GM23248 (cell line): ENCODE measurements around the gene KRTAP16-1. TPM values are rescaled to one million over a fixed set of nuclear protein-coding genes. Genes with fewer than 3 reads are reported as not detected.

Experiments
- DNase-seq: peaks from one replicate; pipeline ENCODE4 v3.0.0-alpha.2; 2015
- H2AFZ ChIP-seq: fragments of 200-600 bp; sonication (generic); 2 replicates; pipeline ENCODE4 v1.6.1; 2016; ENCODE audit warnings: antibody characterized with exemption
- H3F3A ChIP-seq: fragments of 200-600 bp; sonication (generic); 2 replicates; pipeline ENCODE4 v1.6.1; 2016; ENCODE audit warnings: mild to moderate bottlenecking, antibody characterized with exemption, mixed run types; ENCODE audit not compliant: insufficient read depth
- H3K27ac ChIP-seq: fragments of 200-600 bp; sonication (generic); 2 replicates; pipeline ENCODE4 v1.5.1; 2016; ENCODE audit warnings: mild to moderate bottlenecking
- H3K27me3 ChIP-seq: fragments of 200-600 bp; sonication (generic); replicated peaks from 2 replicates; pipeline ENCODE4 v1.6.1; 2016; ENCODE audit warnings: mild to moderate bottlenecking; ENCODE audit not compliant: insufficient read depth
- H3K36me3 ChIP-seq: fragments of 200-600 bp; sonication (generic); 2 replicates; pipeline ENCODE4 v1.6.1; 2016; ENCODE audit warnings: low read depth, mild to moderate bottlenecking
- H3K4me1 ChIP-seq: fragments of 200-600 bp; sonication (generic); 2 replicates; pipeline ENCODE4 v1.6.1; 2016; ENCODE audit warnings: mild to moderate bottlenecking; ENCODE audit not compliant: insufficient read depth
- H3K4me2 ChIP-seq: fragments of 200-600 bp; sonication (generic); one replicate; pipeline ENCODE4 v1.6.1; 2016; ENCODE audit warnings: mild to moderate bottlenecking; ENCODE audit not compliant: unreplicated experiment
- H3K4me3 ChIP-seq: fragments of 200-600 bp; sonication (generic); 2 replicates; pipeline ENCODE4 v1.5.1; 2016; ENCODE audit warnings: mild to moderate bottlenecking
- H3K79me2 ChIP-seq: fragments of 200-600 bp; sonication (generic); 2 replicates; pipeline ENCODE4 v1.6.1; 2016; ENCODE audit warnings: mild to moderate bottlenecking; ENCODE audit not compliant: insufficient read depth
- H3K9ac ChIP-seq: fragments of 200-600 bp; sonication (generic); 2 replicates; pipeline ENCODE4 v1.6.1; 2016; ENCODE audit warnings: mild to moderate bottlenecking
- H3K9me2 ChIP-seq: fragments of 200-600 bp; sonication (generic); 2 replicates; pipeline ENCODE4 v1.6.1; 2016; ENCODE audit warnings: mixed run types, mild to moderate bottlenecking, moderate library complexity; ENCODE audit not compliant: insufficient read depth
- H3K9me3 ChIP-seq: fragments of 200-600 bp; sonication (generic); one replicate; pipeline ENCODE4 v1.6.1; 2017; ENCODE audit warnings: low read depth
- H4K20me1 ChIP-seq: fragments of 200-600 bp; sonication (generic); 2 replicates; pipeline ENCODE4 v1.6.0; 2016; ENCODE audit not compliant: insufficient read depth
- EZH2 ChIP-seq: fragments of 200-600 bp; sonication (generic); IDR thresholded peaks from 2 replicates; pipeline ENCODE4 v1.6.1; 2018; ENCODE audit warnings: antibody characterized with exemption, mild to moderate bottlenecking; ENCODE audit not compliant: insufficient read depth, poor library complexity, severe bottlenecking
- EZH2phosphoT487 ChIP-seq: fragments of 200-600 bp; sonication (generic); IDR thresholded peaks from 2 replicates; pipeline ENCODE4 v1.6.1; 2018; ENCODE audit warnings: antibody characterized with exemption, moderate library complexity, mild to moderate bottlenecking, low read depth; ENCODE audit not compliant: insufficient read depth
- WGBS, 2 experiments: methylation state at CpG; one replicate each; pipeline ENCODE4 v1.1.6; 2015 to 2017; ENCODE audit warnings: low lambda C conversion rate in 2 of 2, low coverage in 1 of 2; ENCODE audit errors: missing lambda C conversion rate in 2 of 2; 5-methylcytosine and 5-hydroxymethylcytosine counted together
- in situ Hi-C: fragments of 300-500 bp; cut with MboI; formaldehyde crosslinking; loops from 2 replicates; pipeline ENCODE4 v1.15.0; 2020
- polyA plus RNA-seq: library from polyadenylated mRNA; unstranded; fragments of >200 nt; fragmentation: Nextera tagmentation; extraction: Ambion mirVana; gene quantifications from 2 replicates; pipeline ENCODE4 v1.2.1, GENCODE V29; 2016
- total RNA-seq: library from RNA; depleted of rRNA; stranded (reverse); fragments of >200 nt; shearing (Covaris generic); gene quantifications from 2 replicates; pipeline ENCODE4 v1.2.3, GENCODE V29; 2014

The KRTAP16-1 gene
- total and polyA plus RNA-seq, 2 experiments from 2014 or later: not detected

DNA sequence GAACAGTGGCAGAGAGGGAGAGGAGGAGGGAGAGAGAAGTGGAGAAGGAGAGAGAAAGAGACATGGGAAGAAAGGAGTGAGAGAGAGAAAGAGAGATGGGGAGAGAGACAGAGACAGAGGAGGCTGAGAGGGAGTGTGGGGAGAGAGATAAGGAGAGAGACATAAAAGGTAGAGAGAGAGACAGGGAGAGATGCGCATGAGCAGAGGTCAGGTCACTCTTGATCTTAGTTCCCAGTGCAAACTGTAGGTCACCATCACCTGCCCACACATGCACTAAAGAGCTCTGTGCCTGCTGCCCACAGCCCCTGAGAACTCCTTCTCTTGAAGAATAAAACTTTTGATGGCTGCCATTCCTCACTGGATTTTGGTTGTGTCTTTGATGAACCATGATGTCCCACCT lies 26.6 kb upstream of the KRTAP16-1 start:
- Histone ChIP-seq H2AFZ (no peak overlapping the region), H3K9me3 (no peaks in the 10 kb centered on the region), H3K79me2 (no peaks in the 10 kb centered on the region), H3K4me3 (no peak overlapping the region), H3K27me3 (no peaks in the 10 kb centered on the region), H3K9me2 (no peaks in the 10 kb centered on the region), H3K36me3 (no peaks in the 10 kb centered on the region), H4K20me1 (no peaks in the 10 kb centered on the region), H3F3A (peaks cover 11% of the 10 kb centered on the region; the same call in 1 of the 2 replicates), H3K4me1 (no peaks in the 10 kb centered on the region), H3K9ac (no peak overlapping the region), H3K27ac (no peak overlapping the region), H3K4me2 (no peak overlapping the region)
- no peak for DNase-seq
- WGBS, 2 experiments: 95 to 100% methylated on average over 1 of the region's 1 CpG
- in situ Hi-C loops: loop anchor here (25.0 kb wide), 1 partner anchor 327 kb away; no protein-coding TSS in a partner anchor
- TF ChIP-seq EZH2: no peak

DNA sequence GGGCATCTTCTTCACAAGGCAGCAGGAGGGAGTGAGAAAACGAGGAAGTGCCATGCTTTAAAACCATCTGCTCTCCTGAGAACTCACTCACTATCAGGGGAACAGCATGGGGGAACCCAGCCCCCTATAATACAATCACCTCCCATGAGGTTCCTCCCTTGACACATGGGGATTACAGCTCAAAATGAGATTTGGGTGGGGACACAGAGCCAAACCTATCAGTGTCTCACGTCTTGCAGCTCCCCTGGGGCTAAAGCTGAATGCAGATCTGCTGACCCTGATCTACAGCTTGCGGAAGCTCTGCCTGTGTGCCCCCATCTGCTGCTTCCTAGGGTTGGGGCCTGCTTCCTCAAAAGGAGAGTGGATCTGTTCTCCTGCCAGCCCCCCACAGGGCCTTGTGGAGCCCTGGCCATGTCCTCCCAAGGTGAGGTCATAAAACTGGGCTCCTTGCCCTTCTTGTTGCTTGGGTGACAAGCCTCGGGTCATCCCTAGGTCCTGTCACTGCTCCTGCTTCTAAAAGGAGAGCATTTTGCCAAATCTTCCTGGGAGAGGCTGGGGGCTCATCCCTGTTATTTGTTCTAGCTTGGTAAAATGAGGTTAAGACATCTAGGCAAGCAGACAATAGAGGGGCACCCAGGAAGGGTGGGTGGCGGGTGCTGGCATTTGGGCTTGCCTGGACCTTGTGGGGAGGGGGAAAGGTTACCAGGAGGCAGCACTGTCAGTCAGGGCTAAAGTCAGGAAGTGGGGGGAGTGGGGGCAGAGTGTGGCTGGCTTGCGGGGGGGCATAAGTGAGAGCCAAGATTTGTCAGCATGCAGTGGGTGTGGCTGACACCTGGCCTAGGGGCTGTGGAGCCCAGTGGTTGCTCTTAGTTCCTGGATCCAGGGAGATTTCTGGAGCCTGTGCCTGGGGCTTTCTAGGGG lies 25.5 kb upstream of the KRTAP16-1 start:
- no peaks in the 10 kb centered on the region for H3K27me3 ChIP-seq
- no peak overlapping the region for H3K9ac ChIP-seq
- H3K4me2 ChIP-seq: no peak overlapping the region
- in situ Hi-C loops: loop anchor here (25.0 kb wide), 1 partner anchor 328 kb away; no protein-coding TSS in a partner anchor
- no peaks in the 10 kb centered on the region for H4K20me1 ChIP-seq
- no peaks in the 10 kb centered on the region for H3K9me3 ChIP-seq
- no peaks in the 10 kb centered on the region for H3K9me2 ChIP-seq
- H3K36me3 ChIP-seq: no peaks in the 10 kb centered on the region
- H3K79me2 ChIP-seq: no peaks in the 10 kb centered on the region
- H3K27ac ChIP-seq: no peak overlapping the region
- TF ChIP-seq EZH2phosphoT487 (no peak), EZH2 (no peak)
- H3F3A ChIP-seq: peaks cover 11% of the 10 kb centered on the region; the same call in 1 of the 2 replicates
- H3K4me1 ChIP-seq: no peaks in the 10 kb centered on the region
- DNase-seq: peak; percentile 5
- 88 to 96% methylated on average over 5 to 6 of the region's 6 CpGs for WGBS, 2 experiments
- no peak overlapping the region for H3K4me3 ChIP-seq
- no peak overlapping the region for H2AFZ ChIP-seq

DNA sequence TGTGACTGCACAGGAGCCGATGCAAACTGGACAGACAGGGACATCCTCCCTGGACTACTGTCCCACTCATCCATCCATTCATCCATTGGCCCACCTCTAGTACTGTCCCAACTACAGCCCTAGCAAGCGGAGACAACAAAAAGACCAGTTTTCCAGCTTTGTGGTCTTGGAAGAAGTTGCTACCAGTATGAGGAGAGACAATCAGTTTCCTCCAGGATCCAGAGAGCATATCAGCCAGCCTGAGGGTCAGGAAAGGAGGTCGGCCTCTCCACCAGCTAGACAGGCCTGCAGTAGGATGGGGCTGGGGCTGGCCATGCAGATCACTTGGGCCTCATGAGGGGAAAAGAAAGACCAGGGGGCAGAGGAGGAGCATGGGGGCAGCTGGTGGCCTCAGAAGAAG lies 24.7 kb upstream of the KRTAP16-1 start:
- Histone ChIP-seq H3K36me3 (no peaks in the 10 kb centered on the region), H3K9ac (no peak overlapping the region), H3K9me3 (no peaks in the 10 kb centered on the region), H3K9me2 (no peaks in the 10 kb centered on the region), H3K4me3 (no peak overlapping the region), H3K4me1 (no peaks in the 10 kb centered on the region), H3F3A (peaks cover 6% of the 10 kb centered on the region; the same call in 1 of the 2 replicates), H4K20me1 (no peaks in the 10 kb centered on the region), H3K4me2 (no peak overlapping the region), H3K27ac (no peak overlapping the region), H3K79me2 (no peaks in the 10 kb centered on the region), H2AFZ (no peak overlapping the region), H3K27me3 (no peaks in the 10 kb centered on the region)
- 98 to 100% methylated on average over 3 of the region's 3 CpGs for WGBS, 2 experiments
- in situ Hi-C loops: loop anchor here (25.0 kb wide), 1 partner anchor 328 kb away; no protein-coding TSS in a partner anchor
- no peak for DNase-seq
- TF ChIP-seq EZH2phosphoT487 (no peak), EZH2 (no peak)

DNA sequence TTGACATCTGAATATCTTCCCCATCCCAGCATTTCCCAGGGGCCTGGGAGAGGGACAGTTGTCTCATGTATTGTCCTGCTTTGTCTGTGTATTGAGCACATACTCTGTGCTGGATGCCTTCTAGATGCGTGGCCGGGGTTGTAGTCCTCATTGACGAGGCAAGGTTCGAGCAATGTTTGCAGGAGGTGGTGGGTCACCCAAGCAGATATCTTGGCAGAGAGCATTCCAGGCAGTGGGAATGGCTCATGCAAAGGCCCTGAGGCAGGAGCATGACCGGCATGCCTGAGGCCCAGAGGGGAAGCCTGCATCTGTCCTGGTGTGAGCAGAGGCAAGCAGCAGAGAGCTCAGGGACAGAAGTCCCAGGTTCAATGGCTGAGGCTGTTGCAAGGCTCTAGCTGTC lies 24.0 kb upstream of the KRTAP16-1 start:
- no peak overlapping the region for H3K9ac ChIP-seq
- no peak overlapping the region for H2AFZ ChIP-seq
- no peaks in the 10 kb centered on the region for H3K36me3 ChIP-seq
- no peaks in the 10 kb centered on the region for H3F3A ChIP-seq
- H3K9me2 ChIP-seq: no peaks in the 10 kb centered on the region
- H4K20me1 ChIP-seq: no peaks in the 10 kb centered on the region
- WGBS, 2 experiments: 99 to 100% methylated on average over 5 of the region's 5 CpGs
- H3K27me3 ChIP-seq: no peaks in the 10 kb centered on the region
- no peak overlapping the region for H3K27ac ChIP-seq
- TF ChIP-seq EZH2phosphoT487: no peak
- DNase-seq: no peak
- H3K4me3 ChIP-seq: no peak overlapping the region
- H3K4me2 ChIP-seq: no peak overlapping the region
- no peaks in the 10 kb centered on the region for H3K79me2 ChIP-seq
- no peaks in the 10 kb centered on the region for H3K4me1 ChIP-seq
- H3K9me3 ChIP-seq: no peaks in the 10 kb centered on the region
- in situ Hi-C loops: loop anchor here (25.0 kb wide), 1 partner anchor 329 kb away; no protein-coding TSS in a partner anchor
